Panc1 (cell line): ENCODE data around the gene IFIT3. TPM values are rescaled to one million over a fixed set of nuclear protein-coding genes. Genes with fewer than 3 reads are reported as not detected.

Experiments used
- ATAC-seq: fragments of 200-7000 bp; cut with Tn5 transposase; 2 replicates; pipeline ENCODE4 v1.9.1; 2020; ENCODE audit warnings: mild to moderate bottlenecking, moderate library complexity
- BruUV-seq: library from RNA; stranded (reverse); fragments of 400-500 nt; replicated peaks from 2 replicates; lab custom pipeline; 2021; lab: Mats Ljungman, UMichigan
- CTCF ChIA-PET: fragments of 300-600 bp; sonication (Branson Sonifier 250); formaldehyde crosslinking; loops from one replicate; lab custom pipeline; 2022; ENCODE audit warnings: antibody characterized with exemption; lab: Charles Lee
- POLR2A ChIA-PET: fragments of 300-600 bp; sonication (Branson Sonifier 250); formaldehyde crosslinking; loops from one replicate; lab custom pipeline; 2022; ENCODE audit warnings: antibody characterized with exemption; lab: Charles Lee
- DNase-seq: peaks from one replicate; pipeline ENCODE4 v3.0.0-alpha.2; 2010; ENCODE audit warnings: low read depth, low spot score
- H3K27ac ChIP-seq: 2 replicates; pipeline ENCODE4 v1.5.1; 2011; ENCODE audit warnings: mild to moderate bottlenecking, low read length, inconsistent platforms
- H3K27me3 ChIP-seq: fragments of 200-500 bp; sonication (Bioruptor generic); 2 replicates; pipeline ENCODE4 v1.6.0; 2014; ENCODE audit warnings: low read length, inconsistent platforms; ENCODE audit not compliant: control insufficient read depth, insufficient read depth
- H3K36me3 ChIP-seq: fragments of 200-500 bp; sonication (Bioruptor generic); 2 replicates; pipeline ENCODE4 v1.5.1; 2014; ENCODE audit warnings: inconsistent platforms, mild to moderate bottlenecking, low read length, moderate library complexity; ENCODE audit not compliant: control insufficient read depth, insufficient read depth
- H3K4me1 ChIP-seq: 2 replicates; pipeline ENCODE4 v1.5.1; 2011; ENCODE audit warnings: inconsistent platforms, mild to moderate bottlenecking, low read length, moderate library complexity; ENCODE audit not compliant: control insufficient read depth, insufficient read depth
- H3K4me3 ChIP-seq, 2 experiments: 2 replicates each; pipeline ENCODE4 v1.5.1; 2011 to 2012; ENCODE audit warnings: low read depth in 2 of 2, low read length in 2 of 2, mild to moderate bottlenecking in 2 of 2, inconsistent platforms in 1 of 2, moderate library complexity in 1 of 2
- H3K9me3 ChIP-seq: fragments of 200-500 bp; sonication (Bioruptor generic); 2 replicates; pipeline ENCODE4 v1.5.1; 2014; ENCODE audit warnings: low read depth, mild to moderate bottlenecking, inconsistent platforms, low read length, moderate library complexity; ENCODE audit not compliant: control insufficient read depth, insufficient read depth
- POLR2AphosphoS5 ChIP-seq: IDR thresholded peaks from 2 replicates; pipeline ENCODE4 v1.6.1; 2012; ENCODE audit warnings: mild to moderate bottlenecking, low read depth, low read length, moderate library complexity
- SIN3A ChIP-seq: IDR thresholded peaks from 2 replicates; pipeline ENCODE4 v1.6.1; 2012; ENCODE audit warnings: low read depth, mild to moderate bottlenecking, low read length, moderate library complexity, borderline replicate concordance; ENCODE audit not compliant: insufficient read depth
- TCF7L2 ChIP-seq: IDR thresholded peaks from 2 replicates; pipeline ENCODE4 v1.6.1; 2011; ENCODE audit warnings: mild to moderate bottlenecking, low read depth, low read length, inconsistent platforms
- in situ Hi-C: cut with HindIII; loops from 2 replicates; pipeline ENCODE4 v1.10.0; 2016; ENCODE audit warnings: low sequenced_read_pairs, low pct_unique_long_range_greater_than_20kb
- intact Hi-C: fragments of 100-400 bp; cut with micrococcal nuclease; formaldehyde crosslinking; loops from one replicate; pipeline ENCODE4 v1.10.0; 2022; ENCODE audit not compliant: unreplicated experiment
- total RNA-seq: library from RNA; stranded (reverse); gene quantifications from one replicate; pipeline ENCODE4 v1.2.1, GENCODE V29; 2021; ENCODE audit not compliant: unreplicated experiment
- TF ChIP-seq, protein P1 (sequence below), 2 experiments: IDR thresholded peaks; 2 replicates each; pipeline ENCODE4 v1.6.1; 2011 to 2012; ENCODE audit warnings: low read depth in 2 of 2, control low read depth in 1 of 2, low read length in 1 of 2, mild to moderate bottlenecking in 1 of 2, moderate library complexity in 1 of 2; ENCODE audit not compliant: insufficient read depth in 1 of 2
- TF ChIP-seq, protein P2 (sequence below): fragments of 450-650 bp; IDR thresholded peaks from 2 replicates; pipeline ENCODE4 v1.5.1; 2017; ENCODE audit warnings: mild to moderate bottlenecking

The IFIT3 gene
- total RNA-seq, 1 experiment from 2014 or later, result 29.8 TPM

DNA sequence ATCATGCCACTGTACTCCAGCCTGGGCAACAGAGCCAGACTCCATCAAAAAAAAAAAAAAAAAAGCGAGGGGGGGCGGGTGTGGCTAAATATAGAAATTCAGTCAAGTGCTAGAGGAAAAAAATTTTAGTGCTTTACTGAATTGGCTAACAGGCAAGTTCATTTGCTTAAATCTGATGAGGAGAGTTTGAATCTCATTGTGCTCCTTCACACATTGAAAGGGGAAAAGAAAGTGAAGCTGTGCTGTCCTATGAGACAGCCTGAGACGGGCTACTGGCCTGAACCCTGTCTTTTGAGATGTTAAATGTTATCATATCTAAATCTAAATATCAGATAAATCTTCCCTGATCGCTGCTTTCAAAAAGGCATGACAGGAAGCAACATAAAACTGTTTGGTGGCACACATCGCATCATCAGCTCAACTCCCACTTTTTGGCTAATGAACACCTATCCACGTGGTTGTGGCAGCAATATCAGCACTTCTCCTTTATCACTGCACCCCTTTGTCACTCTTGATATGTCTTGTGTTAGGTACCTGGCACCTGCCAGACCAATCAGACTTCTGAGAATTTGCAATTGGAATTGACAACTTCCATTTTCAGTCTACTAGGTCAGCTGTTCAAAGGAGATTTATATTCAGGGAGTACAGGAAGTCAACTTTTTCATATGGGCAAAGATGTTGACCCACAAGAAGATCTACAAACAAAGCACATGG lies 36.1 kb downstream of the IFIT3 start:
- Histone ChIP-seq H3K9me3 (no peaks in the 10 kb centered on the region), H3K4me1 (no peaks in the 10 kb centered on the region), H3K36me3 (no peaks in the 10 kb centered on the region), H3K27ac (peak overlapping the region; percentile 25; the same call in 1 of the 2 replicates), H3K4me3 (no peak overlapping the region), H3K27me3 (no peaks in the 10 kb centered on the region)
- ChIA-PET POLR2A (no interaction called here), CTCF (no interaction called here)
- no peak for ATAC-seq
- TF ChIP-seq, protein P1, sequence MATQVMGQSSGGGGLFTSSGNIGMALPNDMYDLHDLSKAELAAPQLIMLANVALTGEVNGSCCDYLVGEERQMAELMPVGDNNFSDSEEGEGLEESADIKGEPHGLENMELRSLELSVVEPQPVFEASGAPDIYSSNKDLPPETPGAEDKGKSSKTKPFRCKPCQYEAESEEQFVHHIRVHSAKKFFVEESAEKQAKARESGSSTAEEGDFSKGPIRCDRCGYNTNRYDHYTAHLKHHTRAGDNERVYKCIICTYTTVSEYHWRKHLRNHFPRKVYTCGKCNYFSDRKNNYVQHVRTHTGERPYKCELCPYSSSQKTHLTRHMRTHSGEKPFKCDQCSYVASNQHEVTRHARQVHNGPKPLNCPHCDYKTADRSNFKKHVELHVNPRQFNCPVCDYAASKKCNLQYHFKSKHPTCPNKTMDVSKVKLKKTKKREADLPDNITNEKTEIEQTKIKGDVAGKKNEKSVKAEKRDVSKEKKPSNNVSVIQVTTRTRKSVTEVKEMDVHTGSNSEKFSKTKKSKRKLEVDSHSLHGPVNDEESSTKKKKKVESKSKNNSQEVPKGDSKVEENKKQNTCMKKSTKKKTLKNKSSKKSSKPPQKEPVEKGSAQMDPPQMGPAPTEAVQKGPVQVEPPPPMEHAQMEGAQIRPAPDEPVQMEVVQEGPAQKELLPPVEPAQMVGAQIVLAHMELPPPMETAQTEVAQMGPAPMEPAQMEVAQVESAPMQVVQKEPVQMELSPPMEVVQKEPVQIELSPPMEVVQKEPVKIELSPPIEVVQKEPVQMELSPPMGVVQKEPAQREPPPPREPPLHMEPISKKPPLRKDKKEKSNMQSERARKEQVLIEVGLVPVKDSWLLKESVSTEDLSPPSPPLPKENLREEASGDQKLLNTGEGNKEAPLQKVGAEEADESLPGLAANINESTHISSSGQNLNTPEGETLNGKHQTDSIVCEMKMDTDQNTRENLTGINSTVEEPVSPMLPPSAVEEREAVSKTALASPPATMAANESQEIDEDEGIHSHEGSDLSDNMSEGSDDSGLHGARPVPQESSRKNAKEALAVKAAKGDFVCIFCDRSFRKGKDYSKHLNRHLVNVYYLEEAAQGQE (IDR thresholded peaks at IDR 0.05; ENCODE audit: insufficient read depth in 1 of 2, low read depth in 2 of 2, low read length in 1 of 2), result no peak
- no peak for TF ChIP-seq TCF7L2
- no peak for TF ChIP-seq SIN3A
- intact Hi-C loops, result no loop called here
- in situ Hi-C loops, result no loop called here
- DNase-seq, result no peak
- BruUV-seq, result no TSS peak

DNA sequence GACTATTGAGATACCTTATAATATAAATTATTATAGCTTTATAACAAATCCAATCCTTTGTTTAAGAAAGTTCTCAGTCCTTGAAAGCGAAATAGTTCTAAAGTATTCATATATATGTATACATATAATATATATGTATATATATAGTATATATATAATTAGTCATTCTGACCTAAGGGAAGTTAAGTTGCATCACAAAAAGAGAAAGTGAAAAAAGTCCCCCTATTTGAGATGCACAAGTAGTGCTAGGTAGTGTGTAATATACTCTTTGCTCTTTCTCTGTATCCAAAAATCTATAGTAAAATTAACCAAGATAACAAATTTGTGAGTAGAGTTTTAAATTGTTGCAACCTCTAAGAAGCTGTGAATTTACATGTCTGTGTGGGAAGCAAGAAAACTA lies 36.7 kb downstream of the IFIT3 start:
- BruUV-seq, result no TSS peak
- Histone ChIP-seq H3K27ac (no peak overlapping the region), H3K4me1 (no peaks in the 10 kb centered on the region; the same call in 1 of the 2 replicates), H3K9me3 (no peaks in the 10 kb centered on the region), H3K4me3 (no peak overlapping the region), H3K36me3 (no peaks in the 10 kb centered on the region), H3K27me3 (no peaks in the 10 kb centered on the region)
- CTCF ChIA-PET, result interaction anchor here (0.6 kb wide), 1 partner anchor 24 kb away, joined by 7 read pairs; no protein-coding TSS in a partner anchor
- intact Hi-C loops (no loop called here), in situ Hi-C loops (no loop called here)
- ATAC-seq (no peak), DNase-seq (no peak)
- TF ChIP-seq TCF7L2, result no peak
- TF ChIP-seq, protein P1 (IDR thresholded peaks at IDR 0.05; ENCODE audit: insufficient read depth in 1 of 2, low read depth in 2 of 2, low read length in 1 of 2), result no peak
- POLR2A ChIA-PET, result no interaction called here

DNA sequence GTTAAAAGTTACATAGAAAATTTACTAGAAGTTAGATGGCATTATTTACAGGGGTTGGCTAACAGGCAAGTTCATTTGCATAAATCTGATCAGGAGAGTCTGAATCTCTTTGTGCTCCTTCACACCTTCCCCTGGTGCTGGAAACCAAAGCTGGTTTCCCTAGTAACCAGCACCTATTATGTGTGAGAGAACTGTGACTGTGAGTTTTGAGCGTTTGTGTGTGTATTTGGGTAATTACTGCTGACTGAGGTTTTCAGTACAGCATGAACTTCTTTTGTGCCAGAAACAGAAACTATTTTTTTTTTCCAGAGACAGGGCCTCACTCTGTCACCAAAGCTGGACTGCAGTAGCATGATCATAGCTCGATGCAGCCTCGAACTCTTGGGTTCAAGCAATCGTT lies 39.7 kb downstream of the IFIT3 start:
- CTCF ChIA-PET, result no interaction called here
- BruUV-seq, result no TSS peak

More for the DNA sequence above, 39.7 kb downstream of the IFIT3 start:
- in situ Hi-C loops (no loop called here), intact Hi-C loops (no loop called here)
- Histone ChIP-seq H3K27ac (no peak overlapping the region), H3K4me3 (no peak overlapping the region), H3K27me3 (no peaks in the 10 kb centered on the region), H3K36me3 (no peaks in the 10 kb centered on the region), H3K9me3 (no peaks in the 10 kb centered on the region), H3K4me1 (peaks cover 3% of the 10 kb centered on the region; the same call in 1 of the 2 replicates)
- POLR2A ChIA-PET, result no interaction called here
- ATAC-seq (no peak), DNase-seq (no peak)
- TF ChIP-seq TCF7L2 (no peak), POLR2AphosphoS5 (no peak), SIN3A (no peak)
- TF ChIP-seq, protein P2, sequence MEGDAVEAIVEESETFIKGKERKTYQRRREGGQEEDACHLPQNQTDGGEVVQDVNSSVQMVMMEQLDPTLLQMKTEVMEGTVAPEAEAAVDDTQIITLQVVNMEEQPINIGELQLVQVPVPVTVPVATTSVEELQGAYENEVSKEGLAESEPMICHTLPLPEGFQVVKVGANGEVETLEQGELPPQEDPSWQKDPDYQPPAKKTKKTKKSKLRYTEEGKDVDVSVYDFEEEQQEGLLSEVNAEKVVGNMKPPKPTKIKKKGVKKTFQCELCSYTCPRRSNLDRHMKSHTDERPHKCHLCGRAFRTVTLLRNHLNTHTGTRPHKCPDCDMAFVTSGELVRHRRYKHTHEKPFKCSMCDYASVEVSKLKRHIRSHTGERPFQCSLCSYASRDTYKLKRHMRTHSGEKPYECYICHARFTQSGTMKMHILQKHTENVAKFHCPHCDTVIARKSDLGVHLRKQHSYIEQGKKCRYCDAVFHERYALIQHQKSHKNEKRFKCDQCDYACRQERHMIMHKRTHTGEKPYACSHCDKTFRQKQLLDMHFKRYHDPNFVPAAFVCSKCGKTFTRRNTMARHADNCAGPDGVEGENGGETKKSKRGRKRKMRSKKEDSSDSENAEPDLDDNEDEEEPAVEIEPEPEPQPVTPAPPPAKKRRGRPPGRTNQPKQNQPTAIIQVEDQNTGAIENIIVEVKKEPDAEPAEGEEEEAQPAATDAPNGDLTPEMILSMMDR, result no peak
- TF ChIP-seq, protein P1 (IDR thresholded peaks at IDR 0.05; ENCODE audit: insufficient read depth in 1 of 2, low read depth in 2 of 2, low read length in 1 of 2), result no peak
